GM21529 (cell line): ENCODE measurements around the gene KNDC1.

Experiments
- ATAC-seq: cut with Tn5 transposase; IDR thresholded peaks from one replicate; pipeline ENCODE4 v1.9.1; 2021; ENCODE audit not compliant: unreplicated experiment

The KNDC1 gene

DNA sequence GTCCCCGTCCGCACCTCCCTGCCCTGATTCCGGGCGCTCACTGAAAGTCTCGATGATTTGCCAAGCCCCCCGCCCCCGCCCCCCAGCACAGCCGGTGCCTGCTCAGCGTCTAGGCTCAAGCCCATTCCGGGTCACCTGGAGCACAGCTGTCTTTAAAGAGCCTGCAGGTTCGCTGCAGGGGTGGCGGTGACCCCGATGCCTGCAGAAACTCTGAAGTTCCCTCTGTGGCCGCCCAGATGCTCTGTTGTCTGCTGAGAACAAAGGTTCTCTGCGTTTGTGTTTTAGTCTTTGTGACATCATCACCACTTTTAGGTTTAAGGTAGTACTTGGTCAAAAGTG lies 78.4 kb downstream of the KNDC1 start:
- ATAC-seq = no peak

- no peak for ATAC-seq
Observed at GRCh38 chr10:133239990-133240389, 80.0 kb downstream of the KNDC1 start.

DNA sequence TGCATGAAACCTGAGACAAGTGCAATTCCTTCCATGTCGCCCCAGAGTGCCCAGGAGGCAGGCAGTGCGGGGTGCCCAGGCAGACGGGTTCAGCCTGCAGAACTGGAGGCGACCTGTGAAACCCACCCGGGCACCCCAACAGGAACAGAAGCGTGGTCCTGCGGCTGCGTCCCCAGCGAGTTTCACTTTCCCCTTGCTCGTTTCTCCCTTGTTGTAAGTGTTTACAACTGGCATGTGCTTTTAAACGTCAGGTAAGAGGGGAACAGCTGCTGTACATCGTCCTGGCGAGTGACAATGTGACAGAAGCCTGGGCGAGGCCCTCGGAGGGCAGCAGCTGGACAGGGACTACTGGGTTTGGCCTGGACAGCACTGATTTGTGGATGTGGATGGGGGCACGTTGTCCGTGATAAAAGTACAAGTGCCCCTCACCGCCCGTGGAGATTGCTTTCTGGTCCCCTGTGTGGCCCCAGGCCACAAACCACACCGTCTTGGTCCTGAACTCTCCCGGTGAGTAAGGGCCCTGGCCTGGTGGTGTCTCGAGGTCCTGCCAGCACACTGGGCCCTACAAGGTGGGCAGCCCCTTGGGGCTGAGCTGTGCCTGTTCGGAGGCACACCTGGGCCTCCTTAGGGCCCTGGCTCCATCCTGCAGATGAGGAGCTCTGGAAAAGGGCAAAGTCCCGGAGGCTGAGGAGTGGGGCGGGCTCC lies 81.6 kb downstream of the KNDC1 start:
- ATAC-seq = peak; percentile 61

GRCh38 chr10:133242611-133243356 lies 82.8 kb downstream of the KNDC1 start:
- ATAC-seq = no peak

- no peak for ATAC-seq
Observed at GRCh38 chr10:133243593-133243992, 83.6 kb downstream of the KNDC1 start.

GRCh38 chr10:133245439-133246235 lies 85.6 kb downstream of the KNDC1 start:
- ATAC-seq = no peak

DNA sequence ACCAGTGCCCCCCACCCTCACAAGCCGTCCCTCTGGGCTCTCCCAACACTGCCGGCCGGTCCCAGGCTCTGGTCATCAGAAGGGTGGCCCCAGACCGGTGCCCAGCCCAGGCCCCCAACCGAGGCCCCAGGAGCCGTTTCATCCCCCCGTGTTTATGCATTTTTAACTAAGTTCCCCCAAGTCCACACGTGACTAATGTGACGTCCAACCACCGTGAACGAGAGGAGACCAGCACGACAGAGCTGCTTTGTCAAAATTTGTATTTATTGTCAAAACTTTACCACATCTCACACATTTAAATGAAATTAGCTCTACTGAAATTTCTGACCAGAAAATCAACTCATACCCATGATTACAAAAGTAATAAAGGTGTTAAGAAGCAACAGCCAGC lies 86.2 kb downstream of the KNDC1 start:
- ATAC-seq = no peak

GRCh38 chr10:133247681-133248333 lies 87.8 kb downstream of the KNDC1 start:
- no peak for ATAC-seq

DNA sequence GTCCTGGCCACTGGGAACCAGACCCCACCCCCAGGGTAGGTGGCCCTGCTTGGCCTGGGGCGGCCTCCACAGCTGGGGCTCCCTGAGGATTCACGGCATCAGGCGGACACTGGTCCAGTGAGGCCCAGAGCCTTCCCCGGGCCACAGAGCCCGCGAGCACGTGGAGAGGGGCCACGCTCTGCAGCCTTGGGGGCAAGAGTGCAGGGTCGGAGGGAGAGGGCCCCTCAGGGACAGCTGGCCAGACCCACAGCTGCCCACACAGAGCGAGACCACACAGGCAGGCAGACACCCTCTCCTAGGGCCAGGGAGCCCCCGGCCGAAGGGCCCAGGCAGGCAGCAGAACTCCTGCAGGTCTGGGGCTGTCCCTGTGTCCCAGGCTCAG lies 88.3 kb downstream of the KNDC1 start:
- no peak for ATAC-seq

DNA sequence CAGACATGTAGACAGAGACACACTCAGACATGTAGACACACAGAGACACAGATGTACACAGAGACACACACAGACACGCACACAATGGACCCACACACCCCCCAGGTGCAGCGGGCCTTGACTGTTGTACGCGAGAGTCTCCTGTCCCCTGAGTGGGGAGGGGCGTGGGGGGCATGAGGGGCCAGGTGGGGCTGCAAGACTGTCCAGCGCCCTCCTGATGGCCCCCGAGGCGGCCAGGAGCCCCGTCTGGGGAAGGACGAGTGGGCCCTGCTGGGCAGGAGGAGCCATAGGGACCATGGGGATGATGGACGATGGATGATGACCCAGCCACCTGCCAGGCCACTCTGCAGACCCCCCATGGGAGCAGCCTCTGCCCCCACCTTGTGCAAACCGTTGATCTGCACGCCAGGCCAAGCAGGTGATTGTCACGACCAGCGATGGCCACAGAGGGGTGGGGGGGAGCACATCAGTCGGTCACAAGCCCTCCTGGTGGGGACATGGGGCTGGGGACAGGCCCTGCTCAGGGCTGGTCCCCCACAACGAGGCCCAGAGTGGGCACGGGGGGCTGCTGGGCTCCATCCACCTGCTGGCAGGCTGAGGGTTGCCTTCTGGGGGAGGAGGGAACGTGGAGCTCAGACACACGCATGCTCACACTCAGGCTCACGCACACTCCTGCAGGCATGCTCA lies 89.2 kb downstream of the KNDC1 start:
- no peak for ATAC-seq

- ATAC-seq = no peak
Observed at GRCh38 chr10:133249975-133250754, 90.1 kb downstream of the KNDC1 start.

DNA sequence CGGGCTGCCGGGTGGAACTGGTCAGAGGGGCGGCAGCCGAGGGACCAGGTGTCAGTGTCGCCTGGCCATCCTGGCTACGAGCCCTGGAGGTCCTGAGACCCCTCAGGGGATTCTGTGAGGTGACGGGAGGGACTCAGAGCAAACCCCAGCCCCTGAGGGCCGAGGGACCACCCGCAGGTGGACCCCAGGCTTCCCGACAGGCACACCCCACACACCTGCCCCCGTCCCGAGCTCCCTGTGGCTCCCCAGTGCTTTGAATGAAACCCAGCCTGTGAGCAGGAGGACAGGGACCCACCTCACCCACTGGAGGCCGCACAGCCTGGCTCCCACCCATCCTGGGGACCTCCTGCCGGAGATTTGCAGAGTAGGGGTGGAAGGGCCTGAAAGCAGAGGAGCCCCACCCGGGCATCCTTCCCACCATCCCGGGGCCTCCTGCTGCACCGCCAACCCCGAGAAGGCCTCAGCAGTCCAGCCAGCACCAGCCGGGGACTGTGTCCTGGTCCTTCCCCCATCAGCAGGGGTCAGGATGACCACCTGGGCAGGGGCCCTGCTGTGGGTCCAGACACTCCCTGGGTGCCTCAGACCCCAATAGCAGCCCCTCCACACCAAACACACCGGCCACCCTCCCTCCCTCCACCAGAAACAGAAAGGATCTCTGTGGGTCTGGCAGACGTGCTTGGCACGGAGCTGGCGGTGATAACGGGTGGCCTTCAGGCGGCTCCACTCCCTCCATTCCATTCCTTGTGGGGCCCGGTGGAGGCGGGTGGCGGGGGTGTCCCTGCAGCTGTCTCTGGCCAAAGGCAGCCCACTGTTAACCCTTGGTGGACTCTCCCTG lies 91.6 kb downstream of the KNDC1 start:
- no peak for ATAC-seq

DNA sequence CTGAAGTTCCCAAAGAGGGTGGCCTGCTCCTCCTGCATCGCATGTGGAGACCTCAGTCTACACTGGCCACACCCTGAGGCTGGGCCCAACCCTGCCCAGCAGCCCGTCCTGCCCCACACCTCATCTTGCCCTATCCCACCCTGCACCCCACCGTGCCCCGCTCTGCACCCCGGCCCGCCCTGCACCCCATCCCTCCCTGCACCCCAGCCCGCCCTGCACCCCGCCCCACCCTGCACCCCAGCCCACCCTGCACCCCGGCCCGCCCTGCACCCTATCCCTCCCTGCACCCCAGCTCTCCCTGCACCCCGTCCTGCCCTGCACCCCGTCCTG lies 92.2 kb downstream of the KNDC1 start:
- ATAC-seq = no peak

DNA sequence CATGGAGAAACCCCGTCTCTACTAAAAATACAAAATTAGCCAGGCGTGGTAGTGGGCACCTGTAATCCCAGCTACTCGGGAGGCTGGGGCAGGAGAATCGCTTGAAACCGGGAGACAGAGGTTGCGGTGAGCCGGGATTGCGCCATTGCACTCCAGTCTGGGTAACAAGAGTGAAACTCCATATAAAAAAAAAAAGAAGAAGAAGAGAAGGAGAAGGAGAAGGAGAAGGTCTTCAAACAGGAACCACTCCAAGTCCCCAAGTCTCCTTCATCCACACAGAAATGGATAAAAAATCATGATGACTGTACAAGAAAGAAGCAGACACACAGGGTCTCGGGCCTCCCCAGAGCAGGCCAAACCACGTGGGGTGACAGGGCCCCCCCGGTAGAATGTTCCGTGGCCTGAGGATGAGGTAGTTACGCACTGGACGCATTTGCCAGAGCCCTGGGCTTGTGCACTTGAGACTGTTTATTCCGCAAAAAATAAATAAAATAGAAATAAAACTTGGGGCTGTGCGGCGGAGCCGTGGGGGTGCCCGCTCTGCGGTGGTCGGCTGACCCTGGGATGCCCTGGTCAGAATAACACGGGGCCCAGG lies 93.4 kb downstream of the KNDC1 start:
- no peak for ATAC-seq

- no peak for ATAC-seq
Observed at GRCh38 chr10:133254421-133255120, 94.6 kb downstream of the KNDC1 start.

DNA sequence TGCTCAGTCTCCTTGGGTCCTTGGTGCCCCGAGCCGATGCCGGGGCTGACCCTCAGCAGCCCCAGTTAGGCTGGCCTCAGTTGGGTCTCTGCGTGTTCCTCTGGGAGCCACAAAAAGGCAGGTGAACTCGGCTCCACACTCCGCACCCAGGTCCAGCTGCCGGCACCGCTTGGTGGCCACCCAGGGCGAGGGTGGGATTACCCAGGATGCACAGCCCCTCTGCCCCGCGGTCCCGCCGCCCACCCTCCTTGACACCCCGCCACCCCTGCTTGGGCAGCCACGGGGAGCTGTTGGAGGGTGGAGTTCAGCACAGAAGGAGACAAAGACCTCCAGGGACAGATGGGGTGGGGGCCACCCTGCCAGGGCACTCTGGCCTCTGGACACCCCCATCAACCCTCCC lies 95.3 kb downstream of the KNDC1 start:
- no peak for ATAC-seq

DNA sequence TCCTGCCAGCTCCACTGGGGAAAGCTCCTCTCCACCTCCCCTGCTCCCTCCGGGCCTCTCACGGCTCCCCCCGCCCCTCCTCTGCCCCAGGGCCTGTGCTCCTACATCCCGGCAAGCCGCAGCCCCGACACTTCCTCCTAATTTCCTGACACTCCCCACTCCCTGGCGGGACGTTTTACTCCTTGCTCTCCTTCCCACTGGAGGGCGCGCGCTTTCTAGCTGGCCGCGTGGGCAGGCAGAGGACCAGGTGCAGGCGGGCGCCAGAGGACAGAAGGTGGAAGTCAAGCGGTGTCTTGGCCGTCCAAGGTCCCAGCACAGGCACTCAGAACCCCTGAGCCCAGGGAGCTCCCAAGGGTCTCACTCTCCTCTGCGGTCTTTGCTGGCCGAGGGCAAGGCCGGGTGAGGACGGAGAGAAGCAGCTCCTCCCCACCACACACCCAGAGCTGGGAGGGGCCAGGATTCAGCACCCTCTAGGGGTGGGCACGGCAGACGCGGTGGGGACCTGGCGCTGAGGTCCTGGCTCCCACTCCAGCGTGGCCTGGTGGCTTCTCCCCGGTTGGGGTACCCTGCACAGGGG lies 97.6 kb downstream of the KNDC1 start:
- peak; percentile 13 for ATAC-seq
